Vagina (tissue), 2 donors: Measurements from ENCODE around the gene ADAM17. TPM values are rescaled to one million over a fixed set of nuclear protein-coding genes. Genes with fewer than 3 reads are reported as not detected.

Source experiments
- DNase-seq, 2 donors: peaks; one replicate each; pipeline ENCODE4 v3.0.0-alpha.2; 2017; ENCODE audit errors: extremely low spot score in 2 of 2
- H3K27ac ChIP-seq: fragments of 200-600 bp; sonication (generic); one replicate; pipeline ENCODE4 v1.5.1; 2019
- H3K27me3 ChIP-seq: fragments of 200-600 bp; sonication (generic); one replicate; pipeline ENCODE4 v1.5.1; 2019
- H3K36me3 ChIP-seq, 2 donors: fragments of 200-600 bp; sonication (generic); one replicate each; pipeline ENCODE4 v1.5.1; 2017 to 2019
- H3K4me1 ChIP-seq: fragments of 200-600 bp; sonication (generic); one replicate; pipeline ENCODE4 v1.5.1; 2019
- H3K4me3 ChIP-seq, 2 donors: fragments of 200-600 bp; sonication (generic); 1 replicate in 1 of 2; 2 replicates in 1 of 2; pipeline ENCODE4 v1.5.1; 2016 to 2019
- H3K9me3 ChIP-seq: fragments of 200-600 bp; sonication (generic); one replicate; pipeline ENCODE4 v1.5.1; 2019
- POLR2A ChIP-seq, 2 donors: fragments of 450-650 bp; IDR thresholded peaks; one replicate each; pipeline ENCODE4 v1.6.1; 2017; ENCODE audit warnings: antibody characterized with exemption in 2 of 2, mild to moderate bottlenecking in 2 of 2, moderate library complexity in 2 of 2
- POLR2AphosphoS5 ChIP-seq, 2 donors: sonication (generic); formaldehyde crosslinking; IDR thresholded peaks; one replicate each; pipeline ENCODE4 v1.9.0; 2017; ENCODE audit warnings: antibody characterized with exemption in 2 of 2, mild to moderate bottlenecking in 2 of 2, low read depth in 1 of 2; ENCODE audit not compliant: insufficient read depth in 1 of 2
- intact Hi-C: fragments of 100-400 bp; cut with DNase I; formaldehyde crosslinking; loops from one replicate; pipeline ENCODE4 v1.15.1; 2023
- total RNA-seq: library from RNA; depleted of rRNA; stranded (reverse); fragments of >200 nt; gene quantifications from one replicate; pipeline ENCODE4 v1.2.3, GENCODE V29; 2016
- TF ChIP-seq, protein P1 (sequence below), 3 experiments: fragments of 450-650 bp in 2 of 3; fragments of 200-600 bp in 1 of 3; sonication (generic) in 1 of 3; IDR thresholded peaks; one replicate each; pipeline ENCODE4 v1.5.1; 2017 to 2019; ENCODE audit warnings: antibody characterized with exemption in 3 of 3, mild to moderate bottlenecking in 2 of 3, moderate library complexity in 2 of 3

ADAM17 gene
- total RNA-seq, 1 donor from 2014 or later = 33.4 TPM

DNA sequence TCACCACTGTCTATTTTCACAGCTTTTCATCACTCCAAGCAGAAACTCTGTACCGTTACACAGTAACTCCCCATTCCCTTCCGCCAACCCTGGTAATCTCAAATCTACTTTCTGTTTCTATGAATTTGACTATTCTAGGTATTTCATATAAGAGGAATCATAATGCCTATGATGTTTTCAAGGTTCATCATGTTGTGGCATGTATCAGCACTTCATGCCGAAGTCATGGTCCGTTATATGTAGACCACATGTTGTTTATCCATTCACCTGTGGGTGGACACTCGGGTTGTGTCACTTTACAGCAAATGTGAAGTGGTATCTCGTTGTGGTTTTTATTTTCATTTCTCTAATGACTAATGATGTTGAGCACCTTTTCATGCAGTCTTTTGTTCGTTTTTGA, 110.5 kb downstream of the ADAM17 start:
- Histone ChIP-seq H3K27ac (no peak overlapping the region), H3K9me3 (no peaks in the 10 kb centered on the region), H3K4me3 (no peak overlapping the region), H3K4me1 (no peaks in the 10 kb centered on the region), H3K27me3 (no peaks in the 10 kb centered on the region), H3K36me3 (peaks cover 4 to 42% of the 10 kb centered on the region in 2 donors)
- no peak for TF ChIP-seq POLR2AphosphoS5 (IDR thresholded peaks at IDR 0.05; ENCODE audit: insufficient read depth in 1 of 2, low read depth in 1 of 2)
- TF ChIP-seq, protein P1, sequence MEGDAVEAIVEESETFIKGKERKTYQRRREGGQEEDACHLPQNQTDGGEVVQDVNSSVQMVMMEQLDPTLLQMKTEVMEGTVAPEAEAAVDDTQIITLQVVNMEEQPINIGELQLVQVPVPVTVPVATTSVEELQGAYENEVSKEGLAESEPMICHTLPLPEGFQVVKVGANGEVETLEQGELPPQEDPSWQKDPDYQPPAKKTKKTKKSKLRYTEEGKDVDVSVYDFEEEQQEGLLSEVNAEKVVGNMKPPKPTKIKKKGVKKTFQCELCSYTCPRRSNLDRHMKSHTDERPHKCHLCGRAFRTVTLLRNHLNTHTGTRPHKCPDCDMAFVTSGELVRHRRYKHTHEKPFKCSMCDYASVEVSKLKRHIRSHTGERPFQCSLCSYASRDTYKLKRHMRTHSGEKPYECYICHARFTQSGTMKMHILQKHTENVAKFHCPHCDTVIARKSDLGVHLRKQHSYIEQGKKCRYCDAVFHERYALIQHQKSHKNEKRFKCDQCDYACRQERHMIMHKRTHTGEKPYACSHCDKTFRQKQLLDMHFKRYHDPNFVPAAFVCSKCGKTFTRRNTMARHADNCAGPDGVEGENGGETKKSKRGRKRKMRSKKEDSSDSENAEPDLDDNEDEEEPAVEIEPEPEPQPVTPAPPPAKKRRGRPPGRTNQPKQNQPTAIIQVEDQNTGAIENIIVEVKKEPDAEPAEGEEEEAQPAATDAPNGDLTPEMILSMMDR (IDR thresholded peaks at IDR 0.05) = no peak
- TF ChIP-seq POLR2A (IDR thresholded peaks at IDR 0.05) = no peak
- no peak for DNase-seq
- intact Hi-C loops = no loop called here

DNA sequence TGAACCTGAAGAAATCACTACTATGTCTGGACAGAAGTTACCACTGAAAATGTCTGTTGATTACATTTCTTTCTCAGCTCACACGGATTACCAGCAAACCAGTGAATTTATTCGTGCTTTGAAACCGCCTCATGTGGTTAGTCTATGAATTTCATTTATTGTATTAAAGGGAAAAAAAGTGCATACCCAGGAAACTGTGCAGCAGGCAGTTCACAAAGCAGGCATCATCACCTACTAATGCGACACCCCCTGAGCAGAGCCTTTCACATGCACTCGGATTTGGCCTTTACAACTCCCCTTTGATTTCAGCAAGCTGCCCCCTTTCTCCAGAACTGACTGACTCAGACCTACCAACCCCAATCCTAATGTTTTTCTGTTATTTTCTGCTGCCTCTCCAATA, 112.1 kb downstream of the ADAM17 start:
- intact Hi-C loops = no loop called here

DNA sequence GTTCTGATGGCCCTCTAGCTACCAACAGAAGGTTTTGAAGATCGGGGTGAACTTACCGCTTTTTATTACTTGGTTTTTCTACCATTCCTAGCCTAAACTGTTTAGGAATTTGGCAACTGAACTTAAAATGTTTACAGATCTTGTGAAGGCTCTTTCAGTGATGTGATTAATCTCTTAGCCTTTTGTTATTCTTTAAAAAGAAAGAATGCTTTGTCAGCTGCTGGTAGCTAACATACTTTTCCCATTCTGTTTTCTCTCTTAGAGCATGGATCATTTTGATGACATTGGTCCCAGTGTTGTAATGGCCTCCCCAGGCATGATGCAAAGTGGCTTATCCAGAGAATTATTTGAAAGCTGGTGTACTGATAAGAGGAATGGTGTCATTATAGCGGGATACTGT, 114.1 kb downstream of the ADAM17 start:
- no peak overlapping the region for H3K27ac ChIP-seq
- no peak overlapping the region for H3K4me3 ChIP-seq
- TF ChIP-seq, protein P1 (IDR thresholded peaks at IDR 0.05) = no peak
- TF ChIP-seq POLR2AphosphoS5 (IDR thresholded peaks at IDR 0.05; ENCODE audit: insufficient read depth in 1 of 2, low read depth in 1 of 2) (no peak), POLR2A (IDR thresholded peaks at IDR 0.05) (no peak)
- H3K36me3 ChIP-seq = peaks cover 4 to 60% of the 10 kb centered on the region in 2 donors
- no peaks in the 10 kb centered on the region for H3K27me3 ChIP-seq
- no peaks in the 10 kb centered on the region for H3K9me3 ChIP-seq
- no peak for DNase-seq
- no peaks in the 10 kb centered on the region for H3K4me1 ChIP-seq
- intact Hi-C loops = no loop called here

More for the DNA sequence above, 112.1 kb downstream of the ADAM17 start:
- H3K27ac ChIP-seq = no peak overlapping the region
- H3K27me3 ChIP-seq = no peaks in the 10 kb centered on the region
- no peaks in the 10 kb centered on the region for H3K9me3 ChIP-seq
- peaks cover 4 to 47% of the 10 kb centered on the region in 2 donors for H3K36me3 ChIP-seq
- TF ChIP-seq, protein P1 (IDR thresholded peaks at IDR 0.05) = no peak
- no peak for TF ChIP-seq POLR2A (IDR thresholded peaks at IDR 0.05)
- no peak for TF ChIP-seq POLR2AphosphoS5 (IDR thresholded peaks at IDR 0.05; ENCODE audit: insufficient read depth in 1 of 2, low read depth in 1 of 2)
- no peak for DNase-seq
- no peaks in the 10 kb centered on the region for H3K4me1 ChIP-seq
- no peak overlapping the region for H3K4me3 ChIP-seq

DNA sequence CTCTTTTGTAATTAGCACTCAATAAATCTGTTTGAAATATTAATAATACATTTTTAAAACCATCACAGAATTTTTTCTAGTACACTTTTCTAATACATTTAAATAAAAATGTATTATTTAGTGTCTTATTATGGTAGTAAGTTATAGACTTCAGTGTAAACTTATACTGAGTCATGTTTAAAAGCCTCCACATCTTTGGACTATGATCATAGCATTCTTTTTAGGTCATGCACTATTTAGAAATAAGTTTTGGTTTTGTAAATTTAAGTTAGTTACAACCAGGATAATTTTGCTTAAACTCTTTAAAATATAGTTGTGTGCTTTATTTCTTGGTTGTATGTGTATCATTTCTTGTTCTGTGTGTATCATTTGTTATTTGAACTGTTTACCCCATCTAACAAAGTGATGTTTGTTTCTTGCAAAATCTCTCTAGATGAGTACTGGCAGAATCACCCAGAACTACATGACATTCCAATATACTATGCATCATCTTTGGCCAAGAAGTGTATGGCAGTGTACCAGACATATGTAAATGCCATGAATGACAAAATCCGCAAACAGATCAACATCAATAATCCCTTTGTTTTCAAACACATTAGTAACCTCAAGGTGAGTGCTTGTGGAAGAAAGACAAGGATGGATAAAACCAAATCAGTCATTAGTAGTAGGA, 115.4 kb downstream of the ADAM17 start:
- Histone ChIP-seq H3K27ac (no peak overlapping the region), H3K4me1 (no peaks in the 10 kb centered on the region), H3K27me3 (no peaks in the 10 kb centered on the region), H3K9me3 (no peaks in the 10 kb centered on the region), H3K36me3 (peaks cover 4 to 62% of the 10 kb centered on the region in 2 donors), H3K4me3 (no peak overlapping the region)
- intact Hi-C loops = no loop called here
- TF ChIP-seq, protein P1 (IDR thresholded peaks at IDR 0.05) = no peak
- TF ChIP-seq POLR2AphosphoS5 (IDR thresholded peaks at IDR 0.05; ENCODE audit: insufficient read depth in 1 of 2, low read depth in 1 of 2) = no peak
- TF ChIP-seq POLR2A (IDR thresholded peaks at IDR 0.05) = no peak
- DNase-seq = no peak

DNA sequence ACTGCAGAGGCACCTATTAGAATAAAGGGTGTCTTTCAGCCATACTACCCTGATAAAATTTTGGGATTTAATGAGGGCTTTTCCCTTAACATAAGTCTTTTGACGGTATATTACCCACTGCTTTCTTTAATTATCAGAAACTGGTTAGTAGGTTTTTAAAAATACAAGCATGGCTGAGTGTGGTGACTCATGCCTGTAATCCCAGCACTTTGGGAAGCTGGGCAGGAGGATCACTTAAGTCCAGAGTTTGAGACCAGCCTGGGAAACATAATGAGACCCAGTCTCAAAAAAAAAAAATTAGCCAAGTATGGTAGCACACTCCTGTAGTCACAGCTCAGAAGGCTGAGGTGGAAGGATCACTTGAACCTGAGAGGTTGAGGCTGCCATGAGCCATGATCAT, 116.1 kb downstream of the ADAM17 start:
- no peak overlapping the region for H3K27ac ChIP-seq
- H3K4me1 ChIP-seq = no peaks in the 10 kb centered on the region
- intact Hi-C loops = no loop called here
- no peaks in the 10 kb centered on the region for H3K27me3 ChIP-seq
- H3K9me3 ChIP-seq = no peaks in the 10 kb centered on the region
- peaks cover 4 to 59% of the 10 kb centered on the region in 2 donors for H3K36me3 ChIP-seq
- no peak for DNase-seq
- H3K4me3 ChIP-seq = no peak overlapping the region
- TF ChIP-seq, protein P1 (IDR thresholded peaks at IDR 0.05) = no peak
- TF ChIP-seq POLR2A (IDR thresholded peaks at IDR 0.05) (no peak), POLR2AphosphoS5 (IDR thresholded peaks at IDR 0.05; ENCODE audit: insufficient read depth in 1 of 2, low read depth in 1 of 2) (no peak)
